ENCODE measurements around the gene PLD1. TPM values are rescaled to one million over a fixed set of nuclear protein-coding genes. Genes with fewer than 3 reads are reported as not detected.

PLD1 gene
- total and polyA plus RNA-seq, 11 donors: 12.3 to 106 (median 61.0) TPM

DNA sequence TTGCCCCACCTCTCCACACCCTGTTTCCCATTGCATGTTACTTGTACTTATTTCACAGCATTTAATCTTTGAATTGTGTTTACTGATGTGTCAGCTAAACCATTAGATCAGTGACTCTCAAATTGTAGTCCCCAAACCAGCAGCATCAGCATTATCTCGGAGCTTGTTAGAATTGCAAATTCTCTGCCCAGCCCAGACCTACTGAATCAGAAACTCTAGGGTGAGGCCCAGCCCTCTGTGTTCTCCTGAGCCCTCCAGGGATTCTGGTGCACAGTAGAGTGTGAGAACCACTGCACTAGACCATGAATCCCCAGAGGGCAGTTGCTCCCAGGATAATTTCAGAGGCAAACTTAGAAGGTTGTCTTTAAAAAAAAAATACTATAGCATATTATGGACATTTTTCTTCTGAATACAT is 13.0 kb downstream of the PLD1 start:
- Histone ChIP-seq H3K27me3 (no peaks in the 10 kb centered on the region), H3K4me1 (peaks cover 0 to 50% (median 20%) of the 10 kb centered on the region in 12 donors), H3K9me3 (no peaks in the 10 kb centered on the region), H3K4me3 (no peak overlapping the region), H3K27ac (no peak overlapping the region), H3K36me3 (no peaks in the 10 kb centered on the region)
- intact Hi-C loops (cut with DNase I): no loop called here
- TF ChIP-seq, protein P1, sequence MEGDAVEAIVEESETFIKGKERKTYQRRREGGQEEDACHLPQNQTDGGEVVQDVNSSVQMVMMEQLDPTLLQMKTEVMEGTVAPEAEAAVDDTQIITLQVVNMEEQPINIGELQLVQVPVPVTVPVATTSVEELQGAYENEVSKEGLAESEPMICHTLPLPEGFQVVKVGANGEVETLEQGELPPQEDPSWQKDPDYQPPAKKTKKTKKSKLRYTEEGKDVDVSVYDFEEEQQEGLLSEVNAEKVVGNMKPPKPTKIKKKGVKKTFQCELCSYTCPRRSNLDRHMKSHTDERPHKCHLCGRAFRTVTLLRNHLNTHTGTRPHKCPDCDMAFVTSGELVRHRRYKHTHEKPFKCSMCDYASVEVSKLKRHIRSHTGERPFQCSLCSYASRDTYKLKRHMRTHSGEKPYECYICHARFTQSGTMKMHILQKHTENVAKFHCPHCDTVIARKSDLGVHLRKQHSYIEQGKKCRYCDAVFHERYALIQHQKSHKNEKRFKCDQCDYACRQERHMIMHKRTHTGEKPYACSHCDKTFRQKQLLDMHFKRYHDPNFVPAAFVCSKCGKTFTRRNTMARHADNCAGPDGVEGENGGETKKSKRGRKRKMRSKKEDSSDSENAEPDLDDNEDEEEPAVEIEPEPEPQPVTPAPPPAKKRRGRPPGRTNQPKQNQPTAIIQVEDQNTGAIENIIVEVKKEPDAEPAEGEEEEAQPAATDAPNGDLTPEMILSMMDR (IDR thresholded peaks at IDR 0.05): no peak
- no peak for TF ChIP-seq POLR2A (IDR thresholded peaks at IDR 0.05)
- peak in 1 of 4 donors; percentile 32 for ATAC-seq
- no peak for DNase-seq
- WGBS, 4 donors: 53 to 83% (median 75%) methylated on average over 1 of the region's 1 CpG

DNA sequence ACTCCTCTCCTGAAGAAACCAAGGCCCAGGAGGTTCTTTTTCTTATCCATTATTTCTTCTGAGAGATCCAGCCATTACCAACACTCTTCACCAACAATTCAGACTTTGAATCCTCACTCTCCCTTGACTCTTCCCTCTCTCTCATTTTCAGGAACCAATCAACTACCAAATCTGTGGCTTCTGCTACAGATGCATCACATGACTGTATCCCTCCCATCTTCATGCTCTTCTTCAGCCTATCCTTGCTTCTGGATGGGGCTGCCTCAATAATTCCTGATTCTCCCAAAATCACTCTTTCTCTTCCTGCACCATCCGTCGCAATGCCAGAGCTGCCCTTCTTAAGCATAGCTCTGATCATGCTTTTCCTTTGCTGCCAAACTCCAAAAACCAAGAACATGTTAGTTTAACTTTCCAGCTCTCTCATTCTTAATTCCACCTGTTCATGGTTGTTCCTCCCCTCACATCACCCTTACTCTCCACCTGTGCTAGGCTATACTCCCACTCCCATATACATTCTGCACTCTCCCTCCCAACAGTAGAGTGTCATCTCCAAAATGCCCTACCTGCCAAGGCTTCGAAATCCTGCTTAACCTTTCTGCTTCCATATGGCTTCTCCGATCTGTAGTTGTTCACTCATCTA is 13.5 kb downstream of the PLD1 start:
- Histone ChIP-seq H3K9me3 (no peaks in the 10 kb centered on the region), H3K4me1 (peaks cover 0 to 50% (median 20%) of the 10 kb centered on the region in 12 donors), H3K4me3 (no peak overlapping the region), H3K27me3 (no peaks in the 10 kb centered on the region), H3K27ac (no peak overlapping the region), H3K36me3 (no peaks in the 10 kb centered on the region)
- intact Hi-C loops (cut with DNase I): no loop called here
- no peak for TF ChIP-seq POLR2A (IDR thresholded peaks at IDR 0.05)
- TF ChIP-seq, protein P1 (IDR thresholded peaks at IDR 0.05): no peak
- no peak for ATAC-seq
- DNase-seq: no peak
- 96 to 97% (median 97%) methylated on average over 4 of the region's 4 CpGs for WGBS, 4 donors

DNA sequence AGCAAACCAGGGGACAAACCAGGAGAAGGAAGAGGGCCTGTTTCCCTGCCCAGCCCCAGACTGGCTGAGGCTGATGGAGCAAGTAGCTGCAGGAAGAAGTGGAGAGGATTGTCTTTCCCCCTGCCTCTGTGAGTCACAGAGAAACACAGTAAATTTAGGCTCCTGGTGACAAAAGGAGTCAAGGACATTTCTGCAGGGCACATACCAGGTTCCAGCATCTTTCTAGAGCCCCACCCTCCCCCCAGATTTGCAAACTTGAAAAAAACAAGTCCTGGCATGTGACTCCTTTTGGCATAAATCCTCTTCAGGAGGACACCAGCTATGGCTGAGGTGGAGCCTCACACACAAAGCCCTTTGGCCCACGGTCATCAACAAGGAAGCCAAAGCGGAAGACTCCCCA is 17.8 kb downstream of the PLD1 start:
- WGBS, 4 donors: 68 to 89% (median 73%) methylated on average over 2 of the region's 2 CpGs
- Histone ChIP-seq H3K4me3 (no peak overlapping the region), H3K27ac (peak overlapping the region in 3 of 12 donors; percentile 49 to 57 (median 50)), H3K27me3 (no peaks in the 10 kb centered on the region), H3K9me3 (no peaks in the 10 kb centered on the region), H3K36me3 (no peaks in the 10 kb centered on the region), H3K4me1 (peaks cover 0 to 56% (median 20%) of the 10 kb centered on the region in 12 donors)
- no peak for TF ChIP-seq POLR2A (IDR thresholded peaks at IDR 0.05)
- TF ChIP-seq, protein P1 (IDR thresholded peaks at IDR 0.05): no peak
- no peak for ATAC-seq
- DNase-seq: no peak
- intact Hi-C loops (cut with DNase I): no loop called here

DNA sequence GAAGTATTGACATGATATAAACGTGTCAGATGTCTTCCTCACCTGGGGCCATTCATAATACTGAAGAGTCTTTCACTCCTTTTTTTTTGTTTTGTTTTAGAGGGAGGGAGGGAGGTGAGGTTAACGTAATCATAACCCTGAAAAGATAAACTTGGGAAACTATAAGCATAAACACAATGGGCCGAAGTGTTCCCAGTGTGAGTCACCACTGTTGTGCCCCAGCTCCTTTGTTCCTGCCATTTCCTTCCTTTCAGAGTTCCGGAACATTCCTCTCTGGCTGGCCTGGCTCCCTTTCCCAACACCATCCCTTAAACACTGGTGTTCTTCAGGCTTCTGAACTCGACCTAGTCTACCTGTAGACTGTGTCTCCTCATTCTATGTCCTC is 18.6 kb downstream of the PLD1 start:
- Histone ChIP-seq H3K9me3 (no peaks in the 10 kb centered on the region), H3K4me3 (no peak overlapping the region), H3K27me3 (no peaks in the 10 kb centered on the region), H3K4me1 (peaks cover 0 to 49% (median 18%) of the 10 kb centered on the region in 12 donors), H3K36me3 (no peaks in the 10 kb centered on the region), H3K27ac (peak overlapping the region in 5 of 12 donors; percentile 26 to 57 (median 49))
- DNase-seq: peak in 1 of 5 donors; percentile 41
- no peak for TF ChIP-seq POLR2A (IDR thresholded peaks at IDR 0.05)
- TF ChIP-seq, protein P1 (IDR thresholded peaks at IDR 0.05): no peak
- ATAC-seq: peak; percentile 39 to 70 (median 63)
- 56 to 65% (median 60%) methylated on average over 5 of the region's 5 CpGs for WGBS, 4 donors
- intact Hi-C loops (cut with DNase I): no loop called here

All from heart left ventricle (tissue), 16 donors.